ENCODE results near the gene CREB1.

Gene CREB1

DNA sequence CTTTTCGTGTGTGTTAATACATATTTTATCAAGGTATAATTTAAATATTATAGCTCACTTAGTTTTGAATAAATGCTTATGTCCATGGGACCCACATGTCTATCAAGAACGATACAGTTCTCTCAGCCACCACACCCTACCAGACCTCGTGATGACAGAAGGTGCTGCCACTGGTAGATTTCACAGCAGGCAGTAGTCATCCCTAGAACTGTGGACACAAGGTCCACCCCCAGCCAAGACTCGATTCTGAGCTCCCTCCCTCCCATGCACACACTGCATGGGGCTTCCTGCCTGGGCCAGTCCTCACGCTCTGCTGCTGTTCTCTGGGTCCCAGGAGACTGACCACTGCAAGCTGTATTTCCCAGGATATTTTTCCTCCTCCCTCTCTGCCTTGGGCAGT, 26.5 kb upstream of the CREB1 start:
- no peak for DNase-seq (ENCODE audit: extremely low read depth, low read depth)

GRCh38 chr2:207504513-207505170, 25.1 kb upstream of the CREB1 start:
- peak; percentile 41 for TF ChIP-seq CTCF (IDR thresholded peaks at IDR 0.05; ENCODE audit: low read depth, low read length)
- DNase-seq (ENCODE audit: extremely low read depth, low read depth), result no peak

More for the DNA sequence above, 26.5 kb upstream of the CREB1 start:
- no peak for TF ChIP-seq CTCF (IDR thresholded peaks at IDR 0.05; ENCODE audit: low read depth, low read length)

- TF ChIP-seq CTCF (IDR thresholded peaks at IDR 0.05; ENCODE audit: low read depth, low read length), result no peak
- DNase-seq (ENCODE audit: extremely low read depth, low read depth), result no peak
These were observed 24.6 kb upstream of the CREB1 start for GRCh38 chr2:207505171-207505570.

DNA sequence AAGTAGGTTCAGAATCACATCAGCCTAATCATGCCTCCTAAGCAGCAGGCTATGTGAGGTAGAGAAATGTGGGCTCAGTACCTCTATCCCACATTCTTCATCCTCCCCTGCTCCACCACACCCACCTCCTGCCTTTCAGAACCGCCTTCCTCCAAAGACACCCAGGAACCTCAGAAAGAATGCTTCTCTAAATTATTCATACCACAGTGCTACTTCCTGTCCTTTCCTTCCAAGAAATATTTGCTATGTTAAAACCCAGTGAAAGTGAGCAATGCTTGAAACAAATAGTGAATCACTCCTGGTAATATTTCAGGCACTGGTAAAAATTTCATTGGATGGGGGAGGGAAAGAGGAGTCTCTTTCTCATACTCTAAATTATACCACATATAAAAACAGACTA, 24.0 kb upstream of the CREB1 start:
- no peak for TF ChIP-seq CTCF (IDR thresholded peaks at IDR 0.05; ENCODE audit: low read depth, low read length)
- no peak for DNase-seq (ENCODE audit: extremely low read depth, low read depth)

GRCh38 chr2:207506426-207506825, 23.3 kb upstream of the CREB1 start:
- no peak for DNase-seq (ENCODE audit: extremely low read depth, low read depth)
- no peak for TF ChIP-seq CTCF (IDR thresholded peaks at IDR 0.05; ENCODE audit: low read depth, low read length)

GRCh38 chr2:207510148-207510547, 19.6 kb upstream of the CREB1 start:
- TF ChIP-seq CTCF (IDR thresholded peaks at IDR 0.05; ENCODE audit: low read depth, low read length), result no peak
- no peak for DNase-seq (ENCODE audit: extremely low read depth, low read depth)

DNA sequence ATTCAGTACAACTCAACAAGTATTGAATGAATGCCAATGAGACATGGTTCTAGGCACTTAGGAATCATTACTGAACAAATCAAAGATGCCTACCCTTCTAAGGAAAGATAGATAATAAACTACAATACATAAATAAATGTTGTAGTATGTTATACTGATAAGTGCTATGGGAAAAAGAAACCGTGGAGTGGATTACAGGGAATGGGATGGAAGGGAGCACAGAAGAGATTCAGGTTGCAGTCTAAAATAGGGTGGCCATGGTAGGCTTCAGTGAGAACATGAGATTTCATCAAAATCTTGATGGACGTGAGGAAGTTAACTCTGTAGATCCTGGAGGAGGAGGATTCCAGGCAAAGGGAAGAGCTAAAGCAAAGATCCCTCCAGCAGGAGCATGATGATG, 17.9 kb upstream of the CREB1 start:
- DNase-seq (ENCODE audit: extremely low read depth, low read depth), result no peak
- TF ChIP-seq CTCF (IDR thresholded peaks at IDR 0.05; ENCODE audit: low read depth, low read length), result no peak
